ENCODE measurements around the gene TMEM198.

Gene TMEM198

DNA sequence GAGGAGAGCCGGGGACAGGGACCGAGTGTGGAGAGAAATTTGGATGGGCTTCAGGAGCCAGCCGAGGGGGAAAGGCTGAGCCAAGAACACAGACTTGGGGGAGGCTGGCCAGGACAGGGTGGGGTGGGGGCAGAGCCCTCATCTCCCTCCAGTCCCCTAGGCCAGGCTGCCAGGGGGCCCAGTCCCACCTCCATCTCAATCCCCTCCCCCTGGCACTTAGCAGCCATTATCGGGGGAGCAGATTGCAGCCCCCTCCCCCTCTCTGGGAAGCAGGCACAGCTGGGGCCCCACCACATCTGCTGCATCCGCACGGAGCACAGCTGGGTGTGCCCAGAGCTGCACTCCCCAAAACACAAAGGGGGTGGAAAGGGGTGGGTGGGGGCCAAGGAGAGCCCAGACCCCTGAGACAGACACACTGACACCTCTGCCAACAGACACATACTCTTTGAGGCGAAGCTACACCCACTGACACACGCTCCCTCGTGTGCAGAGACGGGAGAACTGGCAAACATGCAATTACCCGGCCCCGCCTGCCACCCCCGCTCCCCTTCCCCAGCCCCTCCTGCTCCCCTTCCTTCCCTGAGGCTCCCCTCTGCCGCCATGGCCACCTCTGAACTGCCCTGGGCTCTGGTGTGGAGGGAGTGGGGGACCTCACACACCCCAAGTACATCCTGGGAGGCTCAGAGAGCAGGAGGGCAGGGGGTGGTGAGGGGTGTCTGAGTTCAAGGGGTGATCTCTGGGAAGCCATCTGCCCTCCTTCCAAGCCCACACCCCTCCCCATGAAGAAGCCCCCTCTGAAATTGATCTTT, 34.7 kb upstream of the TMEM198 start:
- no peak for DNase-seq (ENCODE audit: low read depth)

GRCh38 chr2:219509780-219510511, 33.9 kb upstream of the TMEM198 start:
- peak; percentile 12 for DNase-seq (ENCODE audit: low read depth)

- DNase-seq (ENCODE audit: low read depth), result no peak
These were observed 33.2 kb upstream of the TMEM198 start for GRCh38 chr2:219510512-219511135.

GRCh38 chr2:219511547-219512325, 32.1 kb upstream of the TMEM198 start:
- no peak for DNase-seq (ENCODE audit: low read depth)

DNA sequence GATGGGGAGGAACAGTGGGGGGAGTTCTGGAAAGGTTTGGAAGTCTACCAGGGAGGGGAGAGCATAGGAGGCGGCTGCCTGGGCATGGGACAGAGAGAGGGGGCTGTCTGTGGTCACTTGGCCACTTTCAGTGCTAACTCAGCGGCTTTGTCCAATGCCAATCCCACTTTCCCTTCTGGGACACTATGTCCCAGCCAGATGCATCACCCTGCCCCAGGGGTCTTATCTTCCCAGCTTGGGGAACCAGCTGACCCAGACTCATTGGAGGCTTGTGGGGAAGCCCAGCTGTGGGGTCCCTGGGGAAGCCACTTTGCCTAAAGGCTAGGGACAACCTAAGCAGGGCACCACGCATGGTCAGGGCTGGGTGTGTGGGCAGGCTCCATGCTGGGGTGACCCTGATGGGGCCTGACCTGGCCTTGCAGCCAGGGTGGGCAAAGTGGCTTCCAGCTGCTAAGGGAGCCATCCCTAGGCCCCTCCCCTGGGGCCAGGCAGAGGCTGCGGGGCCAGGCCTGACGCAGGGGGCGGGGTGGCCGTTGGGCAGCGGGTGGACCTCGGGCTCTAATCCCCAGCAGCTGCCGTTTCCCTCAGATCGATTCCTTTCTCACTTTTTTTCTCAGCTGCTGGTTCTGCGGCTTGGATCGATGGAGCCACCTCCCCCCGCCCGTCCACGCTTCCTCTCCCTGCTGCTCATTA, 31.2 kb upstream of the TMEM198 start:
- DNase-seq (ENCODE audit: low read depth), result no peak

- DNase-seq (ENCODE audit: low read depth), result no peak
These were observed 30.0 kb upstream of the TMEM198 start for GRCh38 chr2:219513787-219514186.

DNA sequence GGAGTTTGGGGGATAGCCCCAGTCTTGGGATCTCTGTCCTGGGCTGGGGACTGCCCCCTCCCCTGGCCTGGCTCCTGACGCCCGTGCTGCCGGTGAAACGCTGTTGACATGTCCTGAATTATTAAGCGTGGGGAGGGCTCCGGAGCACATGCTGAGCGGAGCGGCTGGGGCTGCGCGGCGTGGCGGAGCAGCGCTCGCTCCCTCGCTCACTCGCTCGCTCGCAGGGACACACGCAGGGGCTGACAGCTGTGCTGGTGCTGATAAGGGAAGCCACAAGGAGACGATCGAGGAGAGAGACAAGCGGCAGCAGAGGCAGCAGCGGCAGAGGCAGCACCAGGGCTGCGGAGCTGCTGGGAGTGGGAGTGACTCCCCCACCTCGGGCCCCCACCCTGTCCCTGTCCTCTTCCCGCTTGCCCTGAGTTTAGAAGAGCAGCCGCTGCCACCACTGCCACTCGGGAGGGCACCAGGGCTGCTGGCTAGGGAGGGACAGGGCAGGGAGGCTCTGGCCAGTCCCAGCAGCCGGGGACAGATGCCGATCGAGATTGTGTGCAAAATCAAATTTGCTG, 29.5 kb upstream of the TMEM198 start, which contains the start of gene ASIC4:
ASIC4 (plus strand) TSS at position 287 of the 566 bp plus-strand sequence; CDS start at position 530, 243 bp downstream.
- DNase-seq (ENCODE audit: low read depth), result no peak

GRCh38 chr2:219514836-219515235, 29.0 kb upstream of the TMEM198 start:
- DNase-seq (ENCODE audit: low read depth), result no peak

DNA sequence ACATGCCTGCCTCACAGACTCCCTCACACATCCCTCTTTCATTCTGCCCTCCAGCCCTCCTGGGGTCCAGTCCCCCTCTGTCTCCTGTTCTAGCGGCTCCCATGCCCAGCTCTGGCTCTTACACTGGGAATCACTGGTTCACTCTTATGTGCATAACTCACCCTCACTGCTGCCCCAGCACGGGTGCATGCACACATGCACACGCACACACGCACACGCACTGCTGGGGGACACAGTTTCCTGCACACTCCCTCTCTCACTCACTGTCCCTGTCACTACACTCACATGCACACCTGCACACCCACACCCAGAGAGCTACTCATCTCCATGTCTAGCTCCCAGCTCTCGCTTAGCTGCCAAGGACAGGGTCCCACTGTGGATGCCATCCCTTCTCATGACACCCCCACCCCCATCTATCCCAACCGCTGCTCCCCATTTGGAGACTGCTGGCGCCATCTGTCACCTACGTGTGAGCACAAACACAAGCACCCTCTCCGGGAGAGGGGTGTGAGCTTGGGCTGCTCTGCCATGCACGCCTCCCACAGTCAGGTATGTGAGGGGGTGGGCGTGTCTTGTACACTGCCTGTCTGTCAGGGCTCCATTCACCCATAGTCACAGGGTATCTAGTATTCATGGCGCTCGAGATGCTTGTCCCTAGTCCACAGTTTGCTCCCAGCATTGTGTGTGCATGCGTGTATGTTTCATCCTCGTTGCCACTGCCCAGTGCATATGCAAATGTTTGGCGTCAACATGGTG, 27.8 kb upstream of the TMEM198 start:
- no peak for DNase-seq (ENCODE audit: low read depth)

GRCh38 chr2:219516888-219517287, 26.9 kb upstream of the TMEM198 start:
- no peak for DNase-seq (ENCODE audit: low read depth)

DNA sequence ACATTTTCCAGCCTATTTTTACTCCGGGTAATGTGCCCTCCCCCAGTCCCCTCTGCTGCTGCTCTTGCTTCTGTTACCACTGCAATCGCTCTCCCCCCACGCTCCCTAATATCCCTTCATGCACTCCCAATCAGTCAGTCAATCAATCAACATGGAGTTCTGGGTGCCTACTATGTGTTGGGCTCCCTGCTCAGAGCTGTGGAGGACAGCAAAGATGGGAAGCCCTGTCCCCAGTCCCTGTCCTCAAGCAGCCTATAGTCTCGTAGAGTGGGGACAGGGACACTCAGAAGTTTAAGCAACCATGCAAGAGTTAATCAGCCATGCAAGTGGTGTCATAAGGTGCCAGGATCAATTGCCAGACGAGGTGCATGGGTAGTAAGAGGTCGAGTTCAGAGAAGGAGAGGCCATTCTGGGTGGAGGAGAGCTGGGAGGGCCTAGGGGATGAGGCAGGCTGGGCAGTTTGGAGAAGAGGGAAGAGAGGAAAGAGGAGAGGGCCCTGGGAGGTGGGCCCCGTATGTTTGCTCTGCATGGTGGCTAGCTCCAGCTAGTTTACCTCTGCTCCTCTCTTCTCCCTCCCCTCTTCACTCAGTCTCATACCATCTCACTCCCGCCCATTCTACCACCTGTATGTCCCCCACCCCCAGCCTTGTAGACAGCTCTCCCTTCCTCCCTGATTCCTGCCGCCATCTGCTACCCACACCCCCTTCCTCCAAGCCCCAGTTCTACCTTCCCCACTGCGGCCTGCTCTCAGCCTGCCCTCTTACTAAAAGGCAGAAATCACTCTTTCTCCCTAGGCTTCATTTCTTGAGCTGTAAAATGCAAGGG, 25.7 kb upstream of the TMEM198 start:
- DNase-seq (ENCODE audit: low read depth), result no peak

DNA sequence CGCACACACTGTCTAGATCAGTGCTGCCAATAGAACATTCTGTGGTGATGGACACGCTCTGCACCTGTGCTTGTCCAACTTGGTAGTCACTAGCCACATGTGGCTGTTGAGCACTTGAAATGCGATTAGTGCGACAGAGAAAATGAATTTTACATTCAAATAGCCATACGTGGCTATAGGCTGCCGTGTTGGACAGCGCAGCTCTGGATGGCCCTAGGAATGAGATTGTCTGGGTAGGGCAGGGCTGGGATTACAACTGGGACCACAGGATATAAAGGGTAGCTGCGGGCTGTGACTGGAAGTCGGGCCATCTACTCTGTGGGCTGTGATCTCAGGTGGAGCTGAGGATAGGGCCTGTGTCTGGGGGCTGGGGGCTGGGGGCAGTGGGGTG, 24.3 kb upstream of the TMEM198 start:
- DNase-seq (ENCODE audit: low read depth), result no peak

DNA sequence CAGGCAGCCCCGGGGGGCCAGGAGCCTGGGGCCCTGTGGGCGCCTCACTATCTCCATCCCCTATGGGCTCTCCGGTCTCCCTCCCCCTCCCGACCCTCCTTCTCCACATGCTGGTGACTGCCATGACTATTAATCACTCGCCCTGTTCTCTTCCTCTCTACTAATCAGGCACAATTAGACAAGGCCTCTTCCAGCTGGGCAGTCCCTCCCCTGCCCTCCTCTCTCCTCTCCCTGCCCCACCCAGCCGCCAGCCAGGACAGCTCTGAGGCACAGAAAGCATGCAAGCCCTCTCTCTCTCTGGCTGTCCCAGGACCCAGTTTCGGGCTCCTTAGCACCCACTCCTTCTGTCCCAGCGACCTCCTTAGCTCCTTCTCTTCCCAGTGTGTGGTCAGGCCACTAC, 23.7 kb upstream of the TMEM198 start:
- DNase-seq (ENCODE audit: low read depth), result no peak

- no peak for DNase-seq (ENCODE audit: low read depth)
These were observed 22.6 kb upstream of the TMEM198 start for GRCh38 chr2:219521066-219521880.

GRCh38 chr2:219522111-219523030, 21.5 kb upstream of the TMEM198 start:
- DNase-seq (ENCODE audit: low read depth), result no peak

DNA sequence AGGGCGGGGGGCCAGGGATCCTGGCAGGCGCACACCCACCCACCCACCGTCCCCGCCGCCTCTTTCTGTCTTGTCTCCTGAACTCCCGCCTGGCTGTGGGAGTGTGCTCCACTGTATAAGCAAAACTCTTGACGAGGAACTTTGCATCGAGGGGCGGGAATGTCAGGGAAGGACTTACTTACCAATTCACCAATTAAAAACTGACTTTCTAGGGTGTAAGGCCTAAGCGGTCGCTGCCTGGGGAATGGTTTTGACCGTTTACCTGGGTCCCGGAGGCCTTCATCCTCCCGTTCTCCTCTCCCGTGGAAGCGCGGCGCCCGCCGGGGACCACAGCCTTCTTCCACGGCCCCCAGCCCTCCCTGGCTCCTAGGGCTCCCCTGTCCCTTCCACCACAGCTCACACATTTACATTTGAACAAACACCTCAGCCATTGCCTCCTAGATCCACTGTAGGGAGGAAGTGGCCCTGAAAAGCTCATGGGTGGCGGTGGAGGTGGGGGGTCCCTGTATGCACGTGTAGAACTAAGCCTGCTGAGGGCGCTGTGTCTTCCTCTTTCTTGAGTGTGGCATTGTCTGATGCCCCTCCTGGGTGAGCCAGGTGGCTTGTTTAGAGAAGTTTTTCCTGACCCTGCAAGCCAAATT, 20.7 kb upstream of the TMEM198 start:
- DNase-seq (ENCODE audit: low read depth), result no peak

DNA sequence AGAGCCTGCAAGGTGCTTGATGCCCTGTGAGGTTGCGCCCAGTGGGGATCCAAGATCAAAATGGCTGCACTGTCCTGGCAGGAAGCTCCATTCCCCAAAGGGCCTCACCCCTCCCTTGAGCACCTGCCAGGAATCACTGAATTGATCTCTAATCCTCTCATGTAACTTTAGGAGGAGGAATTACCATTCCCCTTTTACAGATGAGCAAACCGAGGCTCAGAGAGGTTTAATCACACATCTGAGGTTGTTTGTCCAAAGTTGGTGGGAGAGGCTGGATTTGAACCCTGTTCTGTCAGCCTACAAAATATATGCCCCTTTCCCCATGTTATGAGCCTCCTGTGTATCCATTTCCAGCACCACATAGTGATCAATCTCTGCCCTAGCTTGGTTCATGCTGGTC, 19.0 kb upstream of the TMEM198 start:
- no peak for DNase-seq (ENCODE audit: low read depth)

Measured in T-helper 22 cell (primary cell).